CD14-positive monocyte (primary cell): ENCODE data around the gene INPP1. TPM values are rescaled to one million over a fixed set of nuclear protein-coding genes. Genes with fewer than 3 reads are reported as not detected.

Experiments used
- DNase-seq, 3 donors: peaks; one replicate each; pipeline ENCODE4 v3.0.0-alpha.2; 2011 to 2022
- H2AFZ ChIP-seq: 2 replicates; pipeline ENCODE4 v1.6.0; 2012; ENCODE audit warnings: mild to moderate bottlenecking, low read depth, low read length, inconsistent platforms; ENCODE audit not compliant: insufficient read depth, poor library complexity, severe bottlenecking
- H3K27ac ChIP-seq, 2 donors: 1 replicate in 1 of 2; 2 replicates in 1 of 2; pipeline ENCODE4 v1.5.1; 2012 to 2013; ENCODE audit warnings: low read length in 2 of 2, control low read depth in 1 of 2, inconsistent platforms in 1 of 2, low read depth in 1 of 2, mild to moderate bottlenecking in 1 of 2
- H3K27me3 ChIP-seq, 2 donors: one replicate each; pipeline versions ENCODE4 v1.6.0 to v1.6.1; 2011 to 2013; ENCODE audit warnings: low read length in 2 of 2; ENCODE audit not compliant: control insufficient read depth in 2 of 2, insufficient read depth in 2 of 2
- H3K36me3 ChIP-seq, 2 donors: replicated peaks in 1 of 2; 1 replicate in 1 of 2; 2 replicates in 1 of 2; pipeline versions ENCODE4 v1.5.1 to v1.6.1; 2012 to 2013; ENCODE audit warnings: low read length in 2 of 2, control low read depth in 1 of 2, inconsistent platforms in 1 of 2, mild to moderate bottlenecking in 1 of 2; ENCODE audit not compliant: insufficient read depth in 2 of 2, control insufficient read depth in 1 of 2
- H3K4me1 ChIP-seq, 2 donors: 1 replicate in 1 of 2; 2 replicates in 1 of 2; pipeline versions ENCODE4 v1.5.1 to v1.6.1; 2012 to 2013; ENCODE audit warnings: low read length in 2 of 2, control low read depth in 1 of 2, inconsistent platforms in 1 of 2, mild to moderate bottlenecking in 1 of 2, moderate library complexity in 1 of 2; ENCODE audit not compliant: insufficient read depth in 2 of 2, control insufficient read depth in 1 of 2
- H3K4me2 ChIP-seq: replicated peaks from 2 replicates; pipeline ENCODE3; 2012; ENCODE audit warnings: low read length, moderate library complexity, mild to moderate bottlenecking; ENCODE audit not compliant: poor library complexity, severe bottlenecking; ENCODE audit errors: extremely low read depth
- H3K4me3 ChIP-seq, 3 experiments: fragments of 200-600 bp in 1 of 3; sonication (generic) in 1 of 3; replicated peaks in 1 of 3; 1 replicate in 2 of 3; 2 replicates in 1 of 3; pipeline ENCODE4 v1.5.1; 2011 to 2013; ENCODE audit warnings: low read length in 3 of 3, mild to moderate bottlenecking in 3 of 3, control low read depth in 2 of 3, low read depth in 2 of 3, inconsistent platforms in 1 of 3, moderate library complexity in 1 of 3
- H3K79me2 ChIP-seq: 2 replicates; pipeline ENCODE4 v1.6.0; 2012; ENCODE audit warnings: mild to moderate bottlenecking, control low read depth, inconsistent platforms, low read length, moderate library complexity; ENCODE audit not compliant: insufficient read depth
- H3K9ac ChIP-seq: 2 replicates; pipeline ENCODE4 v1.6.0; 2017; ENCODE audit warnings: low read length, mild to moderate bottlenecking; ENCODE audit not compliant: insufficient read depth, poor library complexity, severe bottlenecking
- H3K9me3 ChIP-seq, 2 donors: replicated peaks in 1 of 2; 1 replicate in 1 of 2; 2 replicates in 1 of 2; pipeline versions ENCODE4 v1.5.1 to v1.6.1; 2012 to 2013; ENCODE audit warnings: low read length in 2 of 2, control low read depth in 1 of 2; ENCODE audit not compliant: control insufficient read depth in 1 of 2, insufficient read depth in 1 of 2
- H4K20me1 ChIP-seq: 2 replicates; pipeline ENCODE4 v1.6.0; 2012; ENCODE audit warnings: mild to moderate bottlenecking, low read length, control low read depth, moderate library complexity; ENCODE audit not compliant: insufficient read depth
- H3K27ac Mint-ChIP-seq, 7 donors: one replicate each; pipeline ENCODE4 v1.8.0; 2020; ENCODE audit warnings: mild to moderate bottlenecking in 7 of 7, mixed read lengths in 7 of 7, moderate library complexity in 6 of 7, inconsistent platforms in 2 of 7
- H3K27me3 Mint-ChIP-seq, 3 donors: one replicate each; pipeline ENCODE4 v1.8.0; 2021 to 2022; ENCODE audit warnings: low read depth in 3 of 3, mild to moderate bottlenecking in 3 of 3, mixed read lengths in 3 of 3, moderate library complexity in 3 of 3, inconsistent platforms in 1 of 3
- H3K36me3 Mint-ChIP-seq, 2 donors: one replicate each; pipeline ENCODE4 v1.8.0; 2020; ENCODE audit warnings: mixed read lengths in 2 of 2, inconsistent platforms in 1 of 2, mild to moderate bottlenecking in 1 of 2
- H3K4me1 Mint-ChIP-seq: one replicate; pipeline ENCODE4 v1.8.0; 2020; ENCODE audit warnings: mild to moderate bottlenecking, mixed read lengths
- H3K4me3 Mint-ChIP-seq, 2 donors: one replicate each; pipeline ENCODE4 v1.8.0; 2020; ENCODE audit warnings: mild to moderate bottlenecking in 2 of 2, mixed read lengths in 2 of 2, moderate library complexity in 1 of 2
- H3K9me3 Mint-ChIP-seq, 7 donors: one replicate each; pipeline ENCODE4 v1.8.0; 2020 to 2022; ENCODE audit warnings: mixed read lengths in 7 of 7, mild to moderate bottlenecking in 6 of 7, moderate library complexity in 6 of 7, inconsistent platforms in 2 of 7
- WGBS: methylation state at CpG from one replicate; pipeline ENCODE4 v1.1.5; 2013; ENCODE audit warnings: missing lambda C conversion rate; ENCODE audit not compliant: insufficient coverage; 5-methylcytosine and 5-hydroxymethylcytosine counted together
- intact Hi-C, 2 donors: fragments of 100-400 bp; cut with micrococcal nuclease; formaldehyde crosslinking; loops; one replicate each; pipeline versions ENCODE4 v1.15.0 to v1.15.1; 2023
- polyA plus RNA-seq, 3 donors: library from polyadenylated mRNA; depleted of rRNA in 1 of 3; unstranded in 2 of 3; stranded (reverse) in 1 of 3; fragments of 300-500 nt in 2 of 3; fragments of >200 nt in 1 of 3; fragmentation: Illumina TruSeq in 2 of 3; gene quantifications; 1 replicate in 2 of 3; 2 replicates in 1 of 3; pipeline ENCODE4 v1.2.3, GENCODE V29; 2012 to 2021
- TF ChIP-seq, protein P1 (sequence below): fragments of 200-600 bp; IDR thresholded peaks from one replicate; pipeline ENCODE4 v1.8.0; 2022; ENCODE audit warnings: antibody characterized with exemption, mild to moderate bottlenecking

The INPP1 gene
- polyA plus RNA-seq, 3 donors = 8.9 to 17.8 (median 13.3) TPM

DNA sequence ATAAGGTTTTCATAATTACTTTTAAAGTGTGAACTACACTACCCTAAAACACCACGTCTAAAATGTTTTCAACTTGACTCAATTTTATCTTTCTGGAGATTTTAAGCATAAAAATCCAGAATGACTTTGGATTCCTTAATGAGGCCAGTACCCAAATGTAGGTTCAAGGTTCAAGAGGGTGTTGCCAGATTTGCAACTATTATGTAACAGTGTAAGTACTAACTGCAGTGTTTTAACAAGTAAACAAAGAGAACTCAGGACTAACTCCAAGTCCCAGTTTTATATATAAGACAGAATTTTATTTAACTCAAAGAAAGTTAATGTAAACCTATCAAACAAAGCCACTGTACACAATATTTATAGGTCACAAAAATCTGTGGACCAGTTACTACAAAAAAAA is 29.5 kb upstream of the INPP1 start:
- Mint-ChIP-seq H3K27me3 (peaks cover 0 to 1% (median 0%) of the 10 kb centered on the region in 3 donors), H3K36me3 (peaks cover 10 to 13% of the 10 kb centered on the region in 2 donors), H3K9me3 (no peaks in the 10 kb centered on the region), H3K4me1 (peaks cover 14% of the 10 kb centered on the region), H3K4me3 (no peak overlapping the region), H3K27ac (no peak overlapping the region)
- Histone ChIP-seq H4K20me1 (no peaks in the 10 kb centered on the region), H3K36me3 (peaks cover 6 to 17% of the 10 kb centered on the region in 2 donors), H3K4me2 (no peak overlapping the region), H3K9me3 (no peaks in the 10 kb centered on the region), H3K4me1 (peaks cover 2 to 8% of the 10 kb centered on the region in 2 donors), H3K4me3 (no peak overlapping the region), H2AFZ (no peak overlapping the region), H3K27ac (no peak overlapping the region), H3K27me3 (no peaks in the 10 kb centered on the region), H3K79me2 (no peaks in the 10 kb centered on the region), H3K9ac (no peak overlapping the region)
- DNase-seq = no peak
- no CpG with 5 or more reads among the region's 1 CpG for WGBS
- TF ChIP-seq, protein P1, sequence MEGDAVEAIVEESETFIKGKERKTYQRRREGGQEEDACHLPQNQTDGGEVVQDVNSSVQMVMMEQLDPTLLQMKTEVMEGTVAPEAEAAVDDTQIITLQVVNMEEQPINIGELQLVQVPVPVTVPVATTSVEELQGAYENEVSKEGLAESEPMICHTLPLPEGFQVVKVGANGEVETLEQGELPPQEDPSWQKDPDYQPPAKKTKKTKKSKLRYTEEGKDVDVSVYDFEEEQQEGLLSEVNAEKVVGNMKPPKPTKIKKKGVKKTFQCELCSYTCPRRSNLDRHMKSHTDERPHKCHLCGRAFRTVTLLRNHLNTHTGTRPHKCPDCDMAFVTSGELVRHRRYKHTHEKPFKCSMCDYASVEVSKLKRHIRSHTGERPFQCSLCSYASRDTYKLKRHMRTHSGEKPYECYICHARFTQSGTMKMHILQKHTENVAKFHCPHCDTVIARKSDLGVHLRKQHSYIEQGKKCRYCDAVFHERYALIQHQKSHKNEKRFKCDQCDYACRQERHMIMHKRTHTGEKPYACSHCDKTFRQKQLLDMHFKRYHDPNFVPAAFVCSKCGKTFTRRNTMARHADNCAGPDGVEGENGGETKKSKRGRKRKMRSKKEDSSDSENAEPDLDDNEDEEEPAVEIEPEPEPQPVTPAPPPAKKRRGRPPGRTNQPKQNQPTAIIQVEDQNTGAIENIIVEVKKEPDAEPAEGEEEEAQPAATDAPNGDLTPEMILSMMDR = no peak
- intact Hi-C loops = no loop called here

- intact Hi-C loops = no loop called here
- Histone ChIP-seq H3K27ac (no peak overlapping the region), H2AFZ (no peak overlapping the region), H3K79me2 (no peaks in the 10 kb centered on the region), H3K4me1 (peaks cover 10 to 18% of the 10 kb centered on the region in 2 donors), H3K4me3 (no peak overlapping the region), H3K27me3 (no peaks in the 10 kb centered on the region), H4K20me1 (no peaks in the 10 kb centered on the region), H3K4me2 (no peak overlapping the region), H3K9me3 (no peaks in the 10 kb centered on the region), H3K9ac (no peak overlapping the region), H3K36me3 (peaks cover 4 to 6% of the 10 kb centered on the region in 2 donors)
- Mint-ChIP-seq H3K27me3 (peaks cover 0 to 1% (median 0%) of the 10 kb centered on the region in 3 donors), H3K4me3 (no peak overlapping the region), H3K9me3 (no peaks in the 10 kb centered on the region), H3K27ac (peak overlapping the region in 2 of 7 donors; percentile 17 to 31), H3K36me3 (peaks cover under 1 to 4% of the 10 kb centered on the region in 2 donors), H3K4me1 (peaks cover 21% of the 10 kb centered on the region)
- no CpG with 5 or more reads among the region's 2 CpGs for WGBS
- TF ChIP-seq, protein P1 = no peak
- no peak for DNase-seq
Observed at GRCh38 chr2:190315273-190315672, 28.1 kb upstream of the INPP1 start.
